Heart left ventricle (tissue), 13 donors: ENCODE results near the gene JOSD2.

ENCODE experiments used
- CTCF ChIP-seq, 12 donors: fragments of 200-600 bp; sonication (generic) in 4 of 12; IDR thresholded peaks; one replicate each; pipeline versions ENCODE4 v1.5.0 to v1.8.0; 2018 to 2022; ENCODE audit warnings: antibody characterized with exemption in 12 of 12, mild to moderate bottlenecking in 5 of 12
- POLR2A ChIP-seq, 2 donors: fragments of 450-650 bp; IDR thresholded peaks; one replicate each; pipeline ENCODE4 v1.6.1; 2017; ENCODE audit warnings: antibody characterized with exemption in 2 of 2, mild to moderate bottlenecking in 2 of 2, moderate library complexity in 2 of 2
- donor health status: ischemic (EF 13 %, LVEDD 7.1; RV severe dilation, severe dysfunction).
- donor health status: DM: no; HTN: yes; CAD: no.
- donor health status: DM: no; HTN: no; CAD: no.
- donor health status: ischemic (EF 25% LVEDD 6.9; RV normal size, moderate dysfunction).
- donor health status: ischemic (EF 25% LVEDD 5.7; RV mildly dilated, moderate dysfunction).
- donor health status: ischemic (EF 35%, LVEDD 5.7; RV mildly dilated, moderate dysfunction).
- donor health status: nonischemic (EF 11% LVEDD 7.7; RV severe dilation, severe dysfunction).
- donor health status: DM: yes; HTN: yes; CAD: no.
- donor health status: PGD.
- donor health status: ischemic (EF 29% LVEDD 5.4; RV normal size, mild dysfunction).
- donor health status: nonischemic (EF 23%, LVEDD 6.1; RV moderate dilation, normal function).

- TF ChIP-seq CTCF (IDR thresholded peaks at IDR 0.05) = no peak
- no peak for TF ChIP-seq POLR2A (IDR thresholded peaks at IDR 0.05)
These were observed 50.7 kb downstream of the JOSD2 start for GRCh38 chr19:50460161-50460765.
